ENCODE measurements around the gene OR7A10.

OR7A10 gene
- long read RNA-seq: 0 reads

- H3K27ac ChIP-seq (replicated peaks): no peak within 1 kb of the TSS
- DNase-seq (ENCODE audit: low read depth in 1 of 2, low spot score in 1 of 2): no peak
- H3K4me3 ChIP-seq (replicated peaks; ENCODE audit: insufficient read depth, low read length): no peak within 1 kb of the TSS
- TF ChIP-seq SPI1 (IDR thresholded peaks at IDR 0.05; ENCODE audit: borderline replicate concordance, low read depth): no peak
- TF ChIP-seq REST (IDR thresholded peaks at IDR 0.05; ENCODE audit: insufficient replicate concordance, low read depth): no peak
- TF ChIP-seq GABPA (IDR thresholded peaks at IDR 0.05; ENCODE audit: low read depth): no peak
- peaks cover 10% of the 10 kb centered on the region for H3K27me3 ChIP-seq (ENCODE audit: insufficient read depth, poor library complexity, severe bottlenecking)
Observed at GRCh38 chr19:14848822-14849221, at the start of gene OR7A10. Gene OR7A10, minus strand, starts transcription at chr19:14848922. Its CDS starts 7,045 bp downstream, at chr19:14841877.

DNA sequence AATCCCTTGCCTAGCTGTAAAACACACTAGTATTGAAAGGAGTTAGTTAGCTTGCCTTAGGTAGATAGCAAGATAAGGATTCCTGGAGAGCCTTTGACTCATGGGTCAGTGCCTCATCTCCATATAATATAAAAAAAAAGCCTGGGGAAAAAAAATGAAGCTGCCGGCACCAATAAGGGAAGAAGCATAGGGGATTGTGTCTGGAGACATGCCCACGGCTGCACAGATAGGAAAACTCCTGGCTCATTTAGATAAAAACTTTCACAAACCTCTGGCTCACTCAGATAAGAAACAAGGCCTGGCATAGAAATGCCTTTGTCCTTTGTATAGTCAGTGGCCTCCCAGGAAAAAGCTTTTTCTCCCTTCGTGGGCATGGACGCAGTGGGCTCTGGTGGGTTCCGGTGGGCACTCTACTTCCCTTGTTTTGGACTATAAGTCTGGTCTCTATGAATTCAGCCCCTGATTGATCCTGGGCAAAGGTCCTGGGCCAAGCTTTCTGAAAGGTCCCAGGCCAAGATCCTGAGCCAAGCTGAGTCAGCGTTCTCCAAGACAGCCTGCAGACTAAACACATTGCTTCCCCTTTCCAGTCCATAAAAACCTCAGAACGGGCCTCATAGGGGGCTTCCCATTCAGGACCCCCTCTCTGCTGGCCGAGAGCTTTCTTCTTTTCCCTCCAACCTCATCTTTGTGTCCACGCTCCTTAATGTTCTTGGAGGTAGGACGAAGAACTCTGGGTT is 42.1 kb upstream of the OR7A10 start:
- Histone ChIP-seq H3K27me3 (ENCODE audit: insufficient read depth, poor library complexity, severe bottlenecking) (peaks cover 4% of the 10 kb centered on the region), H3K4me3 (replicated peaks; ENCODE audit: insufficient read depth, low read length) (no peak overlapping the region), H3K27ac (replicated peaks) (no peak overlapping the region)
- DNase-seq (ENCODE audit: low read depth in 1 of 2, low spot score in 1 of 2): no peak
- no peak for TF ChIP-seq GABPA (IDR thresholded peaks at IDR 0.05; ENCODE audit: low read depth)
- no peak for TF ChIP-seq POLR2AphosphoS5 (IDR thresholded peaks at IDR 0.05; ENCODE audit: low read depth)

DNA sequence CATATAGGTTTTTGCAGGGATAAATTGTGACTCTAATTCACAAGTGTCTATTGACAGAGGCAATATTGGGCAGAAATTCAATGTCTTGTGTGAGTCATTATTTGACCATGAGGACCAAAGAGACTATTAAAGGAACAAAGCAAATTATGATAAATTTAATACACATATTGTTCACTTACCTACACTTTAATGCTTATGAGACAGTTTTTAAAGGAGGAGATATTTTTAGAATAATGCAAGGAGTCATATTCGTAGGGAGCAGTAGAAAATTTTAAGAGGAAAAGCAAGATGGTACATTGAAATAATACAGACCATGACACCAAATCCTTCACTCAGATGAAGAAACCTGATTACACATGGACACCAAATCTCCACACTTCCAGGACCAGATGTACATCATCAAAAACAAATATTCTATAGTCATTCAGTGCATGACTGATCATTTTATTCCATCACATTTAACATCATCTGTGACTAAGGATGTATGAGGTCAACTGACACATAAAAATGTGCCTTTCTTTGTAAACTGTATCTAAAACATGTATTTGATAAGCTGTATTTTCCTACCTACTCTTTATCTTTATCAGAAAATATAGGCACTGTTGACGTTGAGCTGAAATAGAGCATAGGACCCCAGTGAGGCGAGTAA is 41.4 kb upstream of the OR7A10 start:
- Histone ChIP-seq H3K27ac (replicated peaks) (no peak overlapping the region), H3K4me3 (replicated peaks; ENCODE audit: insufficient read depth, low read length) (no peak overlapping the region), H3K27me3 (ENCODE audit: insufficient read depth, poor library complexity, severe bottlenecking) (peaks cover 2% of the 10 kb centered on the region)
- no peak for TF ChIP-seq GABPA (IDR thresholded peaks at IDR 0.05; ENCODE audit: low read depth)
- TF ChIP-seq REST (IDR thresholded peaks at IDR 0.05; ENCODE audit: insufficient replicate concordance, low read depth): no peak
- TF ChIP-seq POLR2AphosphoS5 (IDR thresholded peaks at IDR 0.05; ENCODE audit: low read depth): no peak
- no peak for TF ChIP-seq CTCF (IDR thresholded peaks at IDR 0.05; ENCODE audit: insufficient read depth, low read length)
- TF ChIP-seq SPI1 (IDR thresholded peaks at IDR 0.05; ENCODE audit: borderline replicate concordance, low read depth): no peak
- DNase-seq (ENCODE audit: low read depth in 1 of 2, low spot score in 1 of 2): no peak

DNA sequence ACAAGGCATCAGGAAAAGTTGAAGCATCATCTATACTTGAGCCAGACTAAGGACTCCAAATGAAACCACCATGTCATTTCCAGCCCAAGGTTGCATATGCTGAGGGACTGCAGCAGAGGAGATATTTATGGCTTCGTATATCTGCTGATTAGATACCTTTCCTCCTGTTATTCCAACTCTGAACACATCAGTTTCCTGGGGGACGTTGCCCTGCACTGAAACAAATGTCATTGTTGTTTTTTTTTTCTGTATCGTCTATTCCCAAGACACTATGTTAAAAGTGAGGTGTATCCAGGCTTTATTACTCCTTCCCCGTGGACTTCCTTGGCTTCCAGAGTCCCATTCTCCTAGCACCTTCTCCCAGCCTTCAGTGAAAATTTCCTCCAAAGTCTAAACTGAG is 37.3 kb upstream of the OR7A10 start, which contains the start of gene OR7A17:
Gene OR7A17, minus strand, starts transcription at position 101 of the 400 bp plus-strand sequence. CDS start 4,777 bp downstream, outside the sequence.
- no peak within 1 kb of the TSS for H3K27ac ChIP-seq (replicated peaks)
- no peak within 1 kb of the TSS for H3K4me3 ChIP-seq (replicated peaks; ENCODE audit: insufficient read depth, low read length)
- H3K27me3 ChIP-seq (ENCODE audit: insufficient read depth, poor library complexity, severe bottlenecking): no peaks in the 10 kb centered on the region
- DNase-seq (ENCODE audit: low read depth in 1 of 2, low spot score in 1 of 2): no peak
- TF ChIP-seq CTCF (IDR thresholded peaks at IDR 0.05; ENCODE audit: insufficient read depth, low read length) (no peak), SPI1 (IDR thresholded peaks at IDR 0.05; ENCODE audit: borderline replicate concordance, low read depth) (no peak), POLR2AphosphoS5 (IDR thresholded peaks at IDR 0.05; ENCODE audit: low read depth) (no peak), REST (IDR thresholded peaks at IDR 0.05; ENCODE audit: insufficient replicate concordance, low read depth) (no peak), GABPA (IDR thresholded peaks at IDR 0.05; ENCODE audit: low read depth) (no peak)

Data from HL-60 (cell line).